HG02571 (cell line): ENCODE data around the gene DBNDD1.

ENCODE experiments used
- ATAC-seq: cut with Tn5 transposase; IDR thresholded peaks from one replicate; pipeline ENCODE4 v1.9.1; 2021; ENCODE audit warnings: mild to moderate bottlenecking, moderate library complexity; ENCODE audit not compliant: unreplicated experiment

The DBNDD1 gene

DNA sequence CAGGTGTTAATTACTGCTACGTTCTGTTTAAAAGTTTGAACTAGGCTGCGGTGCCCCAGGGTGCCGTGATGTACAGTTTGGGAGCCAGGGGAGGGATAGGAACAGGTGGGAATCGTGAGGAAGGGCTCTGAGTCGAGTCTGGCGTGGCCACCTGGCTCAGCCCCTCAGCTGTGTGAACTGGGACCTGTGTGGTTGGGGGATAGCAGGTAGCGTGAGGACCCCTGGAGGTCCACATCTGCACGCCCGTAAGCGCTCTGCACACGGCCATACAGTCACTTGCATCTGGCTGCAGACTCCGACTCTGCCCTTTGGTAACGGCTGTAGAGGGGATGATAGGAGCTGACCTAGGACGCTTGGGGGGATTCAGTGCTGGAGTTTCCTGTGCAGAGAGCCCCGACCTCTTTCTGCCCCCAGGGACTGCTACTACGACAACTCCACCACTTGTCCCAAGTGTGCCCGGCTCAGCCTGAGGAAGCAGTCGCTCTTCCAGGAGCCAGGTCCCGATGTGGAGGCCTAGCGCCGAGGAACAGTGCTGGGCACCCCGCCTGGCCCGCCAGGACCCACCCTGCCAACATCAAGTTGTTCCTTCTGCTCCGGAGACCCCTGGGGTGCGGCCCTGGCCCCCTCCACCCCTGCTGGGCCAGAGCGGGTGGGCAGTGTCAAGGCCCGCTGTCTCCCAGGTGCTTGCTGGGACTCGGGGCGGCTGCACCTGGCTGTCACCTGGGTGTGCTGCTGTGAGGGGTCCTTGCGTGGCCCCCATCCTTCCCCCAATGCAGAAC, 53.6 kb downstream of the DBNDD1 start:
- ATAC-seq, result no peak

- no peak for ATAC-seq
These were observed 55.1 kb downstream of the DBNDD1 start for GRCh38 chr16:89964201-89964600.

GRCh38 chr16:89962754-89963498, 56.3 kb downstream of the DBNDD1 start:
- no peak for ATAC-seq

DNA sequence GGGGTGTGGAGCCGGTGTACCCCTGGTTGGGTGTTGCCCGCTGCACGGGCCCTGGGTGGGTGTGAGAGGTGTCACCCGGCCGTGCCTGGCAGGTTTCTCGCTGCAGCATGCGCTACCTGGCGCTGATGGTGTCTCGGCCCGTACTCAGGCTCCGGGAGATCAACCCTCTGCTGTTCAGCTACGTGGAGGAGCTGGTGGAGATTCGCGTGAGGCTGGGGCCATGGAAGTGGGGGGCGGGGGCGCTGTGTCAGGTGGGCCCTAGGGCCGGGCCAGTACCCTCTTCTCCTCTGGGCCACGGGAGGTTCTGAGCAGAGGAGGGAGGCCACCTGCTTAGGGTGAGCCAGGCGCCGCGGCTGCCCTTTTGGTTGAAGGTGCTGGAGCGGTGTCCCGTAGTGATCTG, 57.3 kb downstream of the DBNDD1 start:
- no peak for ATAC-seq

GRCh38 chr16:89960966-89961365, 58.3 kb downstream of the DBNDD1 start:
- no peak for ATAC-seq

GRCh38 chr16:89958596-89958995, 60.7 kb downstream of the DBNDD1 start:
- ATAC-seq, result no peak

GRCh38 chr16:89958068-89958467, 61.2 kb downstream of the DBNDD1 start:
- no peak for ATAC-seq

- no peak for ATAC-seq
These were observed 62.0 kb downstream of the DBNDD1 start for GRCh38 chr16:89957216-89957785.

GRCh38 chr16:89956505-89957215, 62.6 kb downstream of the DBNDD1 start:
- ATAC-seq, result no peak

GRCh38 chr16:89955001-89955685, 64.1 kb downstream of the DBNDD1 start:
- no peak for ATAC-seq
